Hepatocyte (in vitro differentiated cells): ENCODE measurements around the gene TNK2. TPM values are rescaled to one million over a fixed set of nuclear protein-coding genes. Genes with fewer than 3 reads are reported as not detected.
A peak's percentile ranks its signal among the peaks of the same experiment; 100 is the strongest.

Experiments used
- DNase-seq: peaks from one replicate; pipeline ENCODE4 v3.0.0-alpha.2; 2016; ENCODE audit warnings: low spot score
- H2AFZ ChIP-seq: fragments of 200-600 bp; sonication (generic); 2 replicates; pipeline ENCODE4 v1.6.0; 2016; ENCODE audit warnings: antibody characterized with exemption, mild to moderate bottlenecking
- H3K27ac ChIP-seq: fragments of 200-600 bp; sonication (generic); 2 replicates; pipeline ENCODE4 v1.5.1; 2016; ENCODE audit warnings: mild to moderate bottlenecking
- H3K27me3 ChIP-seq: fragments of 200-600 bp; sonication (generic); 2 replicates; pipeline ENCODE4 v1.6.1; 2016
- H3K36me3 ChIP-seq: fragments of 200-600 bp; sonication (generic); replicated peaks from 2 replicates; pipeline ENCODE4 v1.5.1; 2016; ENCODE audit warnings: low read depth; ENCODE audit not compliant: insufficient read depth
- H3K4me1 ChIP-seq: fragments of 200-600 bp; sonication (generic); 2 replicates; pipeline ENCODE4 v1.5.1; 2016; ENCODE audit warnings: mild to moderate bottlenecking, moderate library complexity; ENCODE audit not compliant: insufficient read depth
- H3K4me2 ChIP-seq: fragments of 200-600 bp; sonication (generic); 2 replicates; pipeline ENCODE4 v1.6.0; 2016
- H3K4me3 ChIP-seq: fragments of 200-600 bp; sonication (generic); 2 replicates; pipeline ENCODE4 v1.5.1; 2016; ENCODE audit warnings: mild to moderate bottlenecking
- H3K79me2 ChIP-seq: fragments of 200-600 bp; sonication (generic); 2 replicates; pipeline ENCODE4 v1.6.0; 2017; ENCODE audit warnings: mild to moderate bottlenecking
- H3K9me2 ChIP-seq: fragments of 200-600 bp; sonication (generic); replicated peaks from 2 replicates; pipeline ENCODE4 v1.6.0; 2017; ENCODE audit warnings: mild to moderate bottlenecking; ENCODE audit not compliant: insufficient read depth
- H3K9me3 ChIP-seq: fragments of 200-600 bp; sonication (generic); 2 replicates; pipeline ENCODE4 v1.5.1; 2016; ENCODE audit warnings: low read depth, mild to moderate bottlenecking
- H4K20me1 ChIP-seq: fragments of 200-600 bp; sonication (generic); 2 replicates; pipeline ENCODE4 v1.6.0; 2016; ENCODE audit warnings: mild to moderate bottlenecking; ENCODE audit not compliant: insufficient read depth, poor library complexity, severe bottlenecking
- EZH2 ChIP-seq: fragments of 200-600 bp; sonication (generic); IDR thresholded peaks from 2 replicates; pipeline ENCODE4 v1.6.1; 2016; ENCODE audit warnings: antibody characterized with exemption, mild to moderate bottlenecking, borderline replicate concordance
- EZH2phosphoT487 ChIP-seq: fragments of 200-600 bp; sonication (generic); IDR thresholded peaks from one replicate; pipeline ENCODE4 v1.6.1; 2018; ENCODE audit warnings: antibody characterized with exemption, mild to moderate bottlenecking, low read depth, moderate library complexity; ENCODE audit not compliant: unreplicated experiment, severe bottlenecking
- WGBS: methylation state at CpG from one replicate; pipeline ENCODE4 v1.1.6; 2016; ENCODE audit warnings: low lambda C conversion rate; ENCODE audit errors: missing lambda C conversion rate; 5-methylcytosine and 5-hydroxymethylcytosine counted together
- polyA plus RNA-seq: library from polyadenylated mRNA; unstranded; fragments of >200 nt; fragmentation: Nextera tagmentation; extraction: Ambion mirVana; gene quantifications from 2 replicates; pipeline ENCODE4 v1.2.1, GENCODE V29; 2016
- total RNA-seq: library from RNA; depleted of rRNA; stranded (reverse); fragments of >200 nt; gene quantifications from 2 replicates; pipeline ENCODE4 v1.2.3, GENCODE V29; 2014
- TF ChIP-seq, protein P1 (sequence below): fragments of 200-600 bp; sonication (generic); IDR thresholded peaks from 2 replicates; pipeline ENCODE4 v1.5.1; 2016; ENCODE audit warnings: antibody characterized with exemption, mild to moderate bottlenecking; ENCODE audit not compliant: poor library complexity

Gene TNK2
- total and polyA plus RNA-seq, 2 experiments from 2014 or later, result 5.9 to 11.6 TPM

DNA sequence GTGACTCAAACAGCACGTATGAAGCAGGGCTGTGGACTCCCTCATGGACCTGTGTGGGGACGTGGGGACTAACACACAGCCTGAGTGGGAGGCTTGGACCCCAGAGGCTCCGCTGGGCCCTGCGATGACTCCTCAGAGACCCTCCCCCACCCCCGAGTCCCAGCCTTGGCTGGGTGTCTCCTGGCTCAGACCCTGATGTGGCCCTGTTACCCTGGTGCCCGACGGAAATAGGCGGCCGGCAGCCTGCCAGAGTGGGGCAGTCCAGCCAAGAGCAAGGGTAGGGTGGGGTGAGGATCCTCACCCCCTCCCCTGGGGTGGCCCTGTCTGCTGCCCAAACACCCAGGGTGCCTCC, 15.3 kb downstream of the TNK2 start:
- no peak overlapping the region for H3K4me3 ChIP-seq
- peak overlapping the region; percentile 70 for H3K4me2 ChIP-seq
- no peaks in the 10 kb centered on the region for H3K9me3 ChIP-seq
- H3K79me2 ChIP-seq, result peaks cover 15% of the 10 kb centered on the region
- WGBS, result 53% methylated on average over 9 of the region's 9 CpGs
- peak overlapping the region; percentile 48 for H3K27ac ChIP-seq
- no peaks in the 10 kb centered on the region for H3K27me3 ChIP-seq
- H2AFZ ChIP-seq, result no peak overlapping the region
- H4K20me1 ChIP-seq, result peaks cover 8% of the 10 kb centered on the region
- TF ChIP-seq EZH2 (no peak), EZH2phosphoT487 (no peak)
- TF ChIP-seq, protein P1, sequence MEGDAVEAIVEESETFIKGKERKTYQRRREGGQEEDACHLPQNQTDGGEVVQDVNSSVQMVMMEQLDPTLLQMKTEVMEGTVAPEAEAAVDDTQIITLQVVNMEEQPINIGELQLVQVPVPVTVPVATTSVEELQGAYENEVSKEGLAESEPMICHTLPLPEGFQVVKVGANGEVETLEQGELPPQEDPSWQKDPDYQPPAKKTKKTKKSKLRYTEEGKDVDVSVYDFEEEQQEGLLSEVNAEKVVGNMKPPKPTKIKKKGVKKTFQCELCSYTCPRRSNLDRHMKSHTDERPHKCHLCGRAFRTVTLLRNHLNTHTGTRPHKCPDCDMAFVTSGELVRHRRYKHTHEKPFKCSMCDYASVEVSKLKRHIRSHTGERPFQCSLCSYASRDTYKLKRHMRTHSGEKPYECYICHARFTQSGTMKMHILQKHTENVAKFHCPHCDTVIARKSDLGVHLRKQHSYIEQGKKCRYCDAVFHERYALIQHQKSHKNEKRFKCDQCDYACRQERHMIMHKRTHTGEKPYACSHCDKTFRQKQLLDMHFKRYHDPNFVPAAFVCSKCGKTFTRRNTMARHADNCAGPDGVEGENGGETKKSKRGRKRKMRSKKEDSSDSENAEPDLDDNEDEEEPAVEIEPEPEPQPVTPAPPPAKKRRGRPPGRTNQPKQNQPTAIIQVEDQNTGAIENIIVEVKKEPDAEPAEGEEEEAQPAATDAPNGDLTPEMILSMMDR, result no peak
- no peaks in the 10 kb centered on the region for H3K9me2 ChIP-seq
- H3K36me3 ChIP-seq, result no peaks in the 10 kb centered on the region
- DNase-seq, result no peak
- H3K4me1 ChIP-seq, result peaks cover 45% of the 10 kb centered on the region

DNA sequence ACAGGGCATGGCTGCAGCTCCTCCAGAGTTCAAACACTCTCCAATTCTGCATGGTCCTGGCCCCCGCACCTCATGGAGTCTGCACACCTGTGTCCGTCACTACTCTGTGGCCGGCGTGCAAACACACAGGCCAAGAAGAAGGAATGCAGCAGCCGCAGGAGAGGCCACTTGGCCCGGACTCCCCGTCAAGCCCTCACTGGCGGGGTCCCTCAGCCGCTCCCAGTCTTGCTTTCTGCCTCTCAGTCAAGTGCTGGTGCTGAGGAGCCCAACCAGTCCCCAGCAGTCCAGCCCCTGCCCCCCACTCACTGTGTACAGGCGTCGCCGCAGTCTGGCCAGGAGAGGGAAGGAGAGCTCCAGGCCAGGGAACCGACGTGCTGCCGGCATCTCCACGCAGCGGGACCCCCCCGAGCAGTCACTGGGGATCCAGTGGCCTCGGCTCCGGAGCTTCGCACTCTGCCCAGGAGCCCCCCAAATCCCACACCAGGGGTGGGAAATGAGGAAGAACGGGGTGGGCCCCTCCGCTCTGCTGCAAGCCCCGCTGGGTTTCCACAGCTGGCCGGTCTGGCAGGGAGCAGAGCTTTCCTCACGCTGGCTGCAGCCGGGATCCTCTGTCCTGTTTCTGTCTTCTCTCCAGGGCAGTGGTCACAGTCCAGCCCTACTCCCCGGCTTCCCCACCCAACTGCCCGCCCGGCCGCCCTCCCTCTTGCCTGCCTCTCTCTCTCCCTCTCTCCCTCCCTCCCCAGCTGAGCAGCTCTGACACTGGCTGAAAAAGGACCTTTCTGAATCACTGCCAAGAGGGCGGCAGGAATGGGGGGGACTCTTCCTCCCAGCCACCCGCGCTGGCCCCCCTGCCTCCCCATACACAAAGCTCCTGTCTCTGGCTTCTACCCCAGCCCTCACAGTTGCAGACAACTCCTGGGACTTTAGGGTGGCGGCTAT, 16.0 kb downstream of the TNK2 start:
- peak; percentile 78 for DNase-seq
- no peaks in the 10 kb centered on the region for H3K27me3 ChIP-seq
- H3K27ac ChIP-seq, result peak overlapping the region; percentile 51
- no peak overlapping the region for H2AFZ ChIP-seq
- no peak for TF ChIP-seq EZH2phosphoT487
- no peak for TF ChIP-seq EZH2
- TF ChIP-seq, protein P1, result no peak
- H3K4me2 ChIP-seq, result peak overlapping the region; percentile 70
- peaks cover 13% of the 10 kb centered on the region for H3K79me2 ChIP-seq
- 53% methylated on average over 25 of the region's 35 CpGs for WGBS
- peaks cover 40% of the 10 kb centered on the region for H3K4me1 ChIP-seq
- H3K36me3 ChIP-seq, result no peaks in the 10 kb centered on the region
- no peak overlapping the region for H3K4me3 ChIP-seq
- no peaks in the 10 kb centered on the region for H3K9me2 ChIP-seq
- peaks cover 8% of the 10 kb centered on the region for H4K20me1 ChIP-seq
- no peaks in the 10 kb centered on the region for H3K9me3 ChIP-seq

DNA sequence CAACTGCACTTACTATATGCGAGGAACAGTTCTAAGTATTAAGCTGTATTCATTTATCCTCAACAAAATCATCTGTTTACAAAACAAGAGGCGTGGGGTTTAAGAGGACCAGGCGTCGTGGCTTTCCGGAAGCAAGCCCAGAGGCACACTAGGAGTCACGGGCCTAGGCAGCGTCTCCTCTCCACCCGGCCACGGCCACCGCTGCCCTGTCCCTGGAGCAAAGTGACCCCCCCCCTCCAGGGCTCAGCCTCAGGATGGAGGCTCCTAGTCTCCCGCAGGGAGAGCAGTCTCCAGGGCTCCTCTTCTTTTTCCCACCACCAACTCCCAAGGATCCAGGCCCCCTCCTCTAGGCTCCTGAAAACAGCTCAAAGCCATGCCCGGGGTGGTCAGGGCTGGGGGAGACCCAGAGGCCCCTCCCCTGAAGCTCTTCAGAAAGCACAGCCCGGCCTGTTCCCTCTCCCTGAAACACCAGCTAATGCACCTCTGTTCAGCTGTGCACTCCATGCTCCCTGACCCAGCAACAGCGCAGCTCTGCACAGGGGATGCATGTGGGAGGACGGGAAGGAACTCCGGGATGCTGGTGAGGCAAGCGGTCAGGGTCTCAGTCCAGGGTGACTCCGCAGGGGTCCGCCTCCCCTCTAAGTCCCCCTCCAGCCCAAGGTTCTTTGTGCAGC, 16.8 kb downstream of the TNK2 start:
- Histone ChIP-seq H3K9me3 (no peaks in the 10 kb centered on the region), H2AFZ (no peak overlapping the region), H3K4me2 (peak overlapping the region; percentile 70), H3K27ac (no peak overlapping the region), H3K79me2 (peaks cover 13% of the 10 kb centered on the region), H3K9me2 (no peaks in the 10 kb centered on the region), H4K20me1 (peaks cover 8% of the 10 kb centered on the region), H3K36me3 (no peaks in the 10 kb centered on the region), H3K4me3 (no peak overlapping the region), H3K27me3 (no peaks in the 10 kb centered on the region), H3K4me1 (peaks cover 34% of the 10 kb centered on the region)
- no peak for DNase-seq
- TF ChIP-seq EZH2 (no peak), EZH2phosphoT487 (no peak)
- TF ChIP-seq, protein P1, result no peak
- WGBS, result 88% methylated on average over 19 of the region's 19 CpGs
